ENCODE data around the gene NTM. TPM values are rescaled to one million over a fixed set of nuclear protein-coding genes. Genes with fewer than 3 reads are reported as not detected.

Gene NTM
- total and polyA plus RNA-seq, 2 of the 8 experiments (the other 6 are each of a cell fraction or from before 2014, with no cell fraction given) = 13.4 to 20.0 TPM

- TF ChIP-seq, protein P1, sequence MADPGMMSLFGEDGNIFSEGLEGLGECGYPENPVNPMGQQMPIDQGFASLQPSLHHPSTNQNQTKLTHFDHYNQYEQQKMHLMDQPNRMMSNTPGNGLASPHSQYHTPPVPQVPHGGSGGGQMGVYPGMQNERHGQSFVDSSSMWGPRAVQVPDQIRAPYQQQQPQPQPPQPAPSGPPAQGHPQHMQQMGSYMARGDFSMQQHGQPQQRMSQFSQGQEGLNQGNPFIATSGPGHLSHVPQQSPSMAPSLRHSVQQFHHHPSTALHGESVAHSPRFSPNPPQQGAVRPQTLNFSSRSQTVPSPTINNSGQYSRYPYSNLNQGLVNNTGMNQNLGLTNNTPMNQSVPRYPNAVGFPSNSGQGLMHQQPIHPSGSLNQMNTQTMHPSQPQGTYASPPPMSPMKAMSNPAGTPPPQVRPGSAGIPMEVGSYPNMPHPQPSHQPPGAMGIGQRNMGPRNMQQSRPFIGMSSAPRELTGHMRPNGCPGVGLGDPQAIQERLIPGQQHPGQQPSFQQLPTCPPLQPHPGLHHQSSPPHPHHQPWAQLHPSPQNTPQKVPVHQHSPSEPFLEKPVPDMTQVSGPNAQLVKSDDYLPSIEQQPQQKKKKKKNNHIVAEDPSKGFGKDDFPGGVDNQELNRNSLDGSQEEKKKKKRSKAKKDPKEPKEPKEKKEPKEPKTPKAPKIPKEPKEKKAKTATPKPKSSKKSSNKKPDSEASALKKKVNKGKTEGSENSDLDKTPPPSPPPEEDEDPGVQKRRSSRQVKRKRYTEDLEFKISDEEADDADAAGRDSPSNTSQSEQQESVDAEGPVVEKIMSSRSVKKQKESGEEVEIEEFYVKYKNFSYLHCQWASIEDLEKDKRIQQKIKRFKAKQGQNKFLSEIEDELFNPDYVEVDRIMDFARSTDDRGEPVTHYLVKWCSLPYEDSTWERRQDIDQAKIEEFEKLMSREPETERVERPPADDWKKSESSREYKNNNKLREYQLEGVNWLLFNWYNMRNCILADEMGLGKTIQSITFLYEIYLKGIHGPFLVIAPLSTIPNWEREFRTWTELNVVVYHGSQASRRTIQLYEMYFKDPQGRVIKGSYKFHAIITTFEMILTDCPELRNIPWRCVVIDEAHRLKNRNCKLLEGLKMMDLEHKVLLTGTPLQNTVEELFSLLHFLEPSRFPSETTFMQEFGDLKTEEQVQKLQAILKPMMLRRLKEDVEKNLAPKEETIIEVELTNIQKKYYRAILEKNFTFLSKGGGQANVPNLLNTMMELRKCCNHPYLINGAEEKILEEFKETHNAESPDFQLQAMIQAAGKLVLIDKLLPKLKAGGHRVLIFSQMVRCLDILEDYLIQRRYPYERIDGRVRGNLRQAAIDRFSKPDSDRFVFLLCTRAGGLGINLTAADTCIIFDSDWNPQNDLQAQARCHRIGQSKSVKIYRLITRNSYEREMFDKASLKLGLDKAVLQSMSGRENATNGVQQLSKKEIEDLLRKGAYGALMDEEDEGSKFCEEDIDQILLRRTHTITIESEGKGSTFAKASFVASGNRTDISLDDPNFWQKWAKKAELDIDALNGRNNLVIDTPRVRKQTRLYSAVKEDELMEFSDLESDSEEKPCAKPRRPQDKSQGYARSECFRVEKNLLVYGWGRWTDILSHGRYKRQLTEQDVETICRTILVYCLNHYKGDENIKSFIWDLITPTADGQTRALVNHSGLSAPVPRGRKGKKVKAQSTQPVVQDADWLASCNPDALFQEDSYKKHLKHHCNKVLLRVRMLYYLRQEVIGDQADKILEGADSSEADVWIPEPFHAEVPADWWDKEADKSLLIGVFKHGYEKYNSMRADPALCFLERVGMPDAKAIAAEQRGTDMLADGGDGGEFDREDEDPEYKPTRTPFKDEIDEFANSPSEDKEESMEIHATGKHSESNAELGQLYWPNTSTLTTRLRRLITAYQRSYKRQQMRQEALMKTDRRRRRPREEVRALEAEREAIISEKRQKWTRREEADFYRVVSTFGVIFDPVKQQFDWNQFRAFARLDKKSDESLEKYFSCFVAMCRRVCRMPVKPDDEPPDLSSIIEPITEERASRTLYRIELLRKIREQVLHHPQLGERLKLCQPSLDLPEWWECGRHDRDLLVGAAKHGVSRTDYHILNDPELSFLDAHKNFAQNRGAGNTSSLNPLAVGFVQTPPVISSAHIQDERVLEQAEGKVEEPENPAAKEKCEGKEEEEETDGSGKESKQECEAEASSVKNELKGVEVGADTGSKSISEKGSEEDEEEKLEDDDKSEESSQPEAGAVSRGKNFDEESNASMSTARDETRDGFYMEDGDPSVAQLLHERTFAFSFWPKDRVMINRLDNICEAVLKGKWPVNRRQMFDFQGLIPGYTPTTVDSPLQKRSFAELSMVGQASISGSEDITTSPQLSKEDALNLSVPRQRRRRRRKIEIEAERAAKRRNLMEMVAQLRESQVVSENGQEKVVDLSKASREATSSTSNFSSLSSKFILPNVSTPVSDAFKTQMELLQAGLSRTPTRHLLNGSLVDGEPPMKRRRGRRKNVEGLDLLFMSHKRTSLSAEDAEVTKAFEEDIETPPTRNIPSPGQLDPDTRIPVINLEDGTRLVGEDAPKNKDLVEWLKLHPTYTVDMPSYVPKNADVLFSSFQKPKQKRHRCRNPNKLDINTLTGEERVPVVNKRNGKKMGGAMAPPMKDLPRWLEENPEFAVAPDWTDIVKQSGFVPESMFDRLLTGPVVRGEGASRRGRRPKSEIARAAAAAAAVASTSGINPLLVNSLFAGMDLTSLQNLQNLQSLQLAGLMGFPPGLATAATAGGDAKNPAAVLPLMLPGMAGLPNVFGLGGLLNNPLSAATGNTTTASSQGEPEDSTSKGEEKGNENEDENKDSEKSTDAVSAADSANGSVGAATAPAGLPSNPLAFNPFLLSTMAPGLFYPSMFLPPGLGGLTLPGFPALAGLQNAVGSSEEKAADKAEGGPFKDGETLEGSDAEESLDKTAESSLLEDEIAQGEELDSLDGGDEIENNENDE (IDR thresholded peaks at IDR 0.05; ENCODE audit: insufficient replicate concordance, low read length) = no peak
Observed at GRCh38 chr11:131934006-131934405, 563.6 kb downstream of the NTM start (continued).
